Transverse colon (tissue), 3 donors: ENCODE measurements around the gene TBCCD1.

Source experiments
- CTCF ChIP-seq, 5 experiments: fragments of 200-600 bp in 3 of 5; fragments of 450-650 bp in 2 of 5; sonication (generic) in 3 of 5; IDR thresholded peaks; 1 replicate in 2 of 5; 2 replicates in 3 of 5; pipeline ENCODE4 v1.5.1; 2016 to 2017; ENCODE audit warnings: antibody characterized with exemption in 5 of 5, inconsistent platforms in 3 of 5, mild to moderate bottlenecking in 2 of 5, moderate library complexity in 1 of 5
- EP300 ChIP-seq: sonication (generic); formaldehyde crosslinking; IDR thresholded peaks from one replicate; pipeline ENCODE4 v1.6.1; 2017; ENCODE audit warnings: antibody characterized with exemption, low read depth
- POLR2A ChIP-seq: fragments of 450-650 bp; IDR thresholded peaks from one replicate; pipeline ENCODE4 v1.6.1; 2016; ENCODE audit warnings: antibody characterized with exemption, mild to moderate bottlenecking, moderate library complexity

- TF ChIP-seq CTCF (IDR thresholded peaks at IDR 0.05) (no peak), POLR2A (no peak), EP300 (no peak)
Observed at GRCh38 chr3:186506191-186506739, 60.9 kb downstream of the TBCCD1 start.
